ENCODE data around the gene C2orf76.

C2orf76 gene

GRCh38 chr2:119263656-119264055 lies 103.0 kb downstream of the C2orf76 start:
- Mint-ChIP-seq H3K27ac (no peak overlapping the region), H3K4me1 (no peaks in the 10 kb centered on the region), H3K9me3 (no peaks in the 10 kb centered on the region), H3K27me3 (no peaks in the 10 kb centered on the region), H3K4me3 (no peak overlapping the region), H3K36me3 (ENCODE audit: low read depth) (no peaks in the 10 kb centered on the region)
- ATAC-seq: no peak
- no peak for DNase-seq

GRCh38 chr2:119263025-119263424 lies 103.6 kb downstream of the C2orf76 start:
- no peaks in the 10 kb centered on the region for H3K4me1 Mint-ChIP-seq
- no peak for DNase-seq
- no peaks in the 10 kb centered on the region for H3K36me3 Mint-ChIP-seq (ENCODE audit: low read depth)
- no peaks in the 10 kb centered on the region for H3K9me3 Mint-ChIP-seq
- no peak overlapping the region for H3K27ac Mint-ChIP-seq
- no peaks in the 10 kb centered on the region for H3K27me3 Mint-ChIP-seq
- no peak overlapping the region for H3K4me3 Mint-ChIP-seq
- ATAC-seq: no peak

- ATAC-seq (no peak), DNase-seq (no peak)
- no peaks in the 10 kb centered on the region for H3K27me3 Mint-ChIP-seq
- H3K36me3 Mint-ChIP-seq (ENCODE audit: low read depth): no peaks in the 10 kb centered on the region
- H3K4me3 Mint-ChIP-seq: no peak overlapping the region
- H3K27ac Mint-ChIP-seq: no peak overlapping the region
- no peaks in the 10 kb centered on the region for H3K9me3 Mint-ChIP-seq
- H3K4me1 Mint-ChIP-seq: no peaks in the 10 kb centered on the region
Measured at GRCh38 chr2:119261493-119262225, 105.0 kb downstream of the C2orf76 start.

GRCh38 chr2:119260646-119261492 lies 105.8 kb downstream of the C2orf76 start:
- ATAC-seq: no peak
- Mint-ChIP-seq H3K4me1 (no peaks in the 10 kb centered on the region), H3K4me3 (no peak overlapping the region), H3K27me3 (no peaks in the 10 kb centered on the region), H3K9me3 (no peaks in the 10 kb centered on the region), H3K27ac (no peak overlapping the region), H3K36me3 (ENCODE audit: low read depth) (no peaks in the 10 kb centered on the region)
- DNase-seq: no peak

- Mint-ChIP-seq H3K9me3 (no peaks in the 10 kb centered on the region), H3K27ac (no peak overlapping the region), H3K4me3 (no peak overlapping the region), H3K27me3 (no peaks in the 10 kb centered on the region), H3K4me1 (no peaks in the 10 kb centered on the region), H3K36me3 (ENCODE audit: low read depth) (no peaks in the 10 kb centered on the region)
- ATAC-seq (no peak), DNase-seq (no peak)
Measured at GRCh38 chr2:119259296-119259860, 107.3 kb downstream of the C2orf76 start.

- Mint-ChIP-seq H3K4me3 (no peak overlapping the region), H3K4me1 (no peaks in the 10 kb centered on the region), H3K36me3 (ENCODE audit: low read depth) (no peaks in the 10 kb centered on the region), H3K9me3 (no peaks in the 10 kb centered on the region), H3K27me3 (no peaks in the 10 kb centered on the region), H3K27ac (no peak overlapping the region)
- DNase-seq (no peak), ATAC-seq (no peak)
Measured at GRCh38 chr2:119257198-119257597, 109.4 kb downstream of the C2orf76 start.

GRCh38 chr2:119256582-119256921 lies 110.1 kb downstream of the C2orf76 start:
- Mint-ChIP-seq H3K36me3 (ENCODE audit: low read depth) (no peaks in the 10 kb centered on the region), H3K4me1 (no peaks in the 10 kb centered on the region), H3K27ac (no peak overlapping the region), H3K27me3 (no peaks in the 10 kb centered on the region), H3K4me3 (no peak overlapping the region), H3K9me3 (no peaks in the 10 kb centered on the region)
- DNase-seq (no peak), ATAC-seq (no peak)

- DNase-seq: no peak
- Mint-ChIP-seq H3K27ac (no peak overlapping the region), H3K9me3 (no peaks in the 10 kb centered on the region), H3K4me3 (no peak overlapping the region), H3K4me1 (no peaks in the 10 kb centered on the region), H3K36me3 (ENCODE audit: low read depth) (no peaks in the 10 kb centered on the region), H3K27me3 (no peaks in the 10 kb centered on the region)
- ATAC-seq: no peak
Measured at GRCh38 chr2:119255760-119256581, 110.7 kb downstream of the C2orf76 start.

GRCh38 chr2:119254601-119255080 lies 112.0 kb downstream of the C2orf76 start:
- Mint-ChIP-seq H3K4me1 (no peaks in the 10 kb centered on the region), H3K27me3 (peaks cover 2% of the 10 kb centered on the region), H3K4me3 (no peak overlapping the region), H3K27ac (no peak overlapping the region), H3K36me3 (ENCODE audit: low read depth) (no peaks in the 10 kb centered on the region), H3K9me3 (no peaks in the 10 kb centered on the region)
- DNase-seq (no peak), ATAC-seq (no peak)

- ATAC-seq (no peak), DNase-seq (no peak)
- no peak overlapping the region for H3K27ac Mint-ChIP-seq
- peaks cover 2% of the 10 kb centered on the region for H3K27me3 Mint-ChIP-seq
- H3K9me3 Mint-ChIP-seq: no peaks in the 10 kb centered on the region
- H3K4me1 Mint-ChIP-seq: no peaks in the 10 kb centered on the region
- H3K4me3 Mint-ChIP-seq: no peak overlapping the region
- H3K36me3 Mint-ChIP-seq (ENCODE audit: low read depth): no peaks in the 10 kb centered on the region
Measured at GRCh38 chr2:119253760-119254600, 112.7 kb downstream of the C2orf76 start.

GRCh38 chr2:119253114-119253702 lies 113.4 kb downstream of the C2orf76 start:
- H3K9me3 Mint-ChIP-seq: no peaks in the 10 kb centered on the region
- no peak overlapping the region for H3K27ac Mint-ChIP-seq
- H3K27me3 Mint-ChIP-seq: peaks cover 2% of the 10 kb centered on the region
- no peaks in the 10 kb centered on the region for H3K4me1 Mint-ChIP-seq
- H3K36me3 Mint-ChIP-seq (ENCODE audit: low read depth): no peaks in the 10 kb centered on the region
- no peak for ATAC-seq
- DNase-seq: no peak
- no peak overlapping the region for H3K4me3 Mint-ChIP-seq

All from activated naive CD8-positive, alpha-beta T cell treated with anti-CD3 and anti-CD28 coated beads, Interleukin-2, amount 50 U/mL, for 24 hours (primary cell).